ENCODE measurements around the gene TOR2A. TPM values are rescaled to one million over a fixed set of nuclear protein-coding genes. Genes with fewer than 3 reads are reported as not detected.

TOR2A gene
- total and polyA plus RNA-seq, 2 of the 8 experiments (the other 6 are each of a cell fraction or from before 2014, with no cell fraction given): 18.7 to 24.9 TPM

GRCh38 chr9:127773272-127773671 lies 38.2 kb upstream of the TOR2A start (continued):
- TF ChIP-seq CHD7 (IDR thresholded peaks at IDR 0.05; ENCODE audit: insufficient replicate concordance, low read length): no peak
- no peak for TF ChIP-seq SAP30 (IDR thresholded peaks at IDR 0.05; ENCODE audit: insufficient read depth, insufficient replicate concordance, low read length)
